Measurements from ENCODE around the gene MGLL.
"Not testable (repeated sequence)": the region's sequence is repeated elsewhere in the genome, so short reads cannot be mapped to it uniquely, and the experiment has no call there.

The MGLL gene

GRCh38 chr3:127686512-127686894, 135.8 kb downstream of the MGLL start:
- Histone ChIP-seq H2AFZ (ENCODE audit: low read depth) (no peak overlapping the region), H4K20me1 (ENCODE audit: insufficient read depth) (no peaks in the 10 kb centered on the region), H3K4me1 (ENCODE audit: low read depth, poor library complexity, severe bottlenecking) (peaks cover 6% of the 10 kb centered on the region), H3K27ac (no peak overlapping the region), H3K9ac (no peak overlapping the region), H3K36me3 (ENCODE audit: insufficient read depth) (no peaks in the 10 kb centered on the region), H3K79me2 (ENCODE audit: insufficient read depth, low read depth) (no peaks in the 10 kb centered on the region), H3K4me3 (IDR thresholded peaks at IDR 0.05; ENCODE audit: insufficient read depth, low read depth, low read length) (no peak overlapping the region), H3K4me2 (no peak overlapping the region), H3K27me3 (ENCODE audit: insufficient read depth, low read depth) (no peaks in the 10 kb centered on the region)
- TF ChIP-seq CTCF (conservative IDR thresholded peaks at IDR 0.05; ENCODE audit: low read depth, low read length): no peak

GRCh38 chr3:127685708-127686511, 136.4 kb downstream of the MGLL start:
- Histone ChIP-seq H3K9ac (no peak overlapping the region), H3K4me2 (no peak overlapping the region), H4K20me1 (ENCODE audit: insufficient read depth) (no peaks in the 10 kb centered on the region), H3K36me3 (ENCODE audit: insufficient read depth) (no peaks in the 10 kb centered on the region), H3K79me2 (ENCODE audit: insufficient read depth, low read depth) (no peaks in the 10 kb centered on the region), H3K4me1 (ENCODE audit: low read depth, poor library complexity, severe bottlenecking) (peaks cover 10% of the 10 kb centered on the region), H3K27me3 (ENCODE audit: insufficient read depth, low read depth) (no peaks in the 10 kb centered on the region), H3K27ac (no peak overlapping the region), H2AFZ (ENCODE audit: low read depth) (no peak overlapping the region), H3K4me3 (IDR thresholded peaks at IDR 0.05; ENCODE audit: insufficient read depth, low read depth, low read length) (no peak overlapping the region)
- no peak for TF ChIP-seq CTCF (conservative IDR thresholded peaks at IDR 0.05; ENCODE audit: low read depth, low read length)

- Histone ChIP-seq H3K36me3 (ENCODE audit: insufficient read depth) (no peaks in the 10 kb centered on the region), H2AFZ (ENCODE audit: low read depth) (no peak overlapping the region), H3K27ac (no peak overlapping the region), H3K9ac (no peak overlapping the region), H3K4me1 (ENCODE audit: low read depth, poor library complexity, severe bottlenecking) (peaks cover 10% of the 10 kb centered on the region), H3K79me2 (ENCODE audit: insufficient read depth, low read depth) (no peaks in the 10 kb centered on the region), H4K20me1 (ENCODE audit: insufficient read depth) (no peaks in the 10 kb centered on the region), H3K4me3 (IDR thresholded peaks at IDR 0.05; ENCODE audit: insufficient read depth, low read depth, low read length) (no peak overlapping the region), H3K27me3 (ENCODE audit: insufficient read depth, low read depth) (no peaks in the 10 kb centered on the region), H3K4me2 (no peak overlapping the region)
- no peak for TF ChIP-seq CTCF (conservative IDR thresholded peaks at IDR 0.05; ENCODE audit: low read depth, low read length)
Observed at GRCh38 chr3:127684871-127685707, 137.2 kb downstream of the MGLL start.

GRCh38 chr3:127682561-127682960, 139.8 kb downstream of the MGLL start:
- no peaks in the 10 kb centered on the region for H4K20me1 ChIP-seq (ENCODE audit: insufficient read depth)
- no peak overlapping the region for H3K4me2 ChIP-seq
- H3K9ac ChIP-seq: no peak overlapping the region
- no peaks in the 10 kb centered on the region for H3K27me3 ChIP-seq (ENCODE audit: insufficient read depth, low read depth)
- H3K4me3 ChIP-seq (IDR thresholded peaks at IDR 0.05; ENCODE audit: insufficient read depth, low read depth, low read length): no peak overlapping the region
- TF ChIP-seq CTCF (conservative IDR thresholded peaks at IDR 0.05; ENCODE audit: low read depth, low read length): no peak
- peaks cover 10% of the 10 kb centered on the region for H3K4me1 ChIP-seq (ENCODE audit: low read depth, poor library complexity, severe bottlenecking)
- no peaks in the 10 kb centered on the region for H3K36me3 ChIP-seq (ENCODE audit: insufficient read depth)
- H2AFZ ChIP-seq (ENCODE audit: low read depth): no peak overlapping the region
- no peak overlapping the region for H3K27ac ChIP-seq
- no peaks in the 10 kb centered on the region for H3K79me2 ChIP-seq (ENCODE audit: insufficient read depth, low read depth)

- not testable (repeated sequence) for H3K4me1 ChIP-seq (ENCODE audit: low read depth, poor library complexity, severe bottlenecking); H3K4me2 ChIP-seq; H3K79me2 ChIP-seq (ENCODE audit: insufficient read depth, low read depth); H3K27ac ChIP-seq; H2AFZ ChIP-seq (ENCODE audit: low read depth); H3K4me3 ChIP-seq (IDR thresholded peaks at IDR 0.05; ENCODE audit: insufficient read depth, low read depth, low read length); H4K20me1 ChIP-seq (ENCODE audit: insufficient read depth); H3K9ac ChIP-seq; H3K36me3 ChIP-seq (ENCODE audit: insufficient read depth); H3K27me3 ChIP-seq (ENCODE audit: insufficient read depth, low read depth)
Observed at GRCh38 chr3:127682175-127682554, 140.2 kb downstream of the MGLL start.

Measured in KMS-11 (cell line).